Heart right ventricle (tissue), 16 donors: ENCODE results near the gene POLE2. TPM values are rescaled to one million over a fixed set of nuclear protein-coding genes. Genes with fewer than 3 reads are reported as not detected.
"Not testable (repeated sequence)": the region's sequence is repeated elsewhere in the genome, so short reads cannot be mapped to it uniquely, and the experiment has no call there.

Source experiments
- ATAC-seq, 8 donors: fragments of 200-7000 bp; cut with Tn5 transposase; one replicate each; pipeline ENCODE4 v1.9.1; 2020; ENCODE audit warnings: mild to moderate bottlenecking in 8 of 8, moderate library complexity in 8 of 8, moderate number of reproducible peaks in 1 of 8
- DNase-seq, 2 donors: peaks; one replicate each; pipeline ENCODE4 v3.0.0-alpha.2; 2020
- H3K27ac ChIP-seq, 10 donors: fragments of 200-600 bp; sonication (generic) in 2 of 10; one replicate each; pipeline versions ENCODE4 v1.5.0 to v1.8.0; 2020 to 2022; ENCODE audit warnings: mild to moderate bottlenecking in 3 of 10
- H3K27me3 ChIP-seq, 7 donors: fragments of 200-600 bp; one replicate each; pipeline ENCODE4 v1.8.0; 2021 to 2022; ENCODE audit warnings: mild to moderate bottlenecking in 2 of 7
- H3K36me3 ChIP-seq, 9 donors: fragments of 200-600 bp; sonication (generic) in 1 of 9; one replicate each; pipeline versions ENCODE4 v1.5.0 to v1.8.0; 2020 to 2022; ENCODE audit warnings: mild to moderate bottlenecking in 2 of 9
- H3K4me1 ChIP-seq, 9 donors: fragments of 200-600 bp; sonication (generic) in 1 of 9; one replicate each; pipeline versions ENCODE4 v1.5.0 to v1.8.0; 2020 to 2022; ENCODE audit warnings: mild to moderate bottlenecking in 4 of 9
- H3K4me3 ChIP-seq, 10 donors: fragments of 200-600 bp; sonication (generic) in 2 of 10; one replicate each; pipeline versions ENCODE4 v1.5.0 to v1.8.0; 2020 to 2022; ENCODE audit warnings: mild to moderate bottlenecking in 7 of 10, moderate library complexity in 2 of 10
- H3K9me3 ChIP-seq, 11 donors: fragments of 200-600 bp in 10 of 11; sonication (generic) in 2 of 11; one replicate each; pipeline versions ENCODE4 v1.5.0 to v1.8.0; 2013 to 2022; ENCODE audit warnings: mild to moderate bottlenecking in 2 of 11, control low read depth in 1 of 11, moderate library complexity in 1 of 11
- CTCF ChIP-seq, 9 donors: fragments of 200-600 bp; sonication (generic) in 2 of 9; IDR thresholded peaks; one replicate each; pipeline versions ENCODE4 v1.5.0 to v1.8.0; 2021 to 2022; ENCODE audit warnings: antibody characterized with exemption in 9 of 9, mild to moderate bottlenecking in 5 of 9, moderate library complexity in 1 of 9
- WGBS, 2 donors: extraction: QIAGEN DNeasy Blood & Tissue Kit; methylation state at CpG; one replicate each; pipeline ENCODE4 v1.1.7; 2013; ENCODE audit warnings: inconsistent platforms in 1 of 2; 5-methylcytosine and 5-hydroxymethylcytosine counted together
- intact Hi-C, 10 donors: fragments of 100-400 bp; cut with DNase I; formaldehyde crosslinking; loops; one replicate each; pipeline versions ENCODE4 v1.11.1 to v1.14.2; 2022
- polyA plus RNA-seq, 2 donors: library from polyadenylated mRNA; stranded (reverse); fragments of 200-250 nt; gene quantifications; one replicate each; pipeline ENCODE4 v1.2.3, GENCODE V29; 2013
- total RNA-seq, 10 donors: library from RNA; stranded (reverse); fragmentation: NEBNext Ultra II Directional in 3 of 10; extraction: Animal tissue kit (Norgen Biotek cat#: 25700) in 3 of 10; gene quantifications; one replicate each; pipeline versions ENCODE4 v1.2.1 to v1.2.4, GENCODE V29; 2021 to 2023
- donor health status: Arrhythmogenic right ventricular cardiomyopathy.
- donor health status: ischemic (EF 13 %, LVEDD 7.1; RV severe dilation, severe dysfunction).
- donor health status: healthy with polysubstance abuse.
- donor health status: DM: no; HTN: yes; CAD: no.
- donor health status: DM: no; HTN: no; CAD: no.
- donor health status: ischemic (EF 25% LVEDD 6.9; RV normal size, moderate dysfunction).
- donor health status: ischemic (EF 25% LVEDD 5.7; RV mildly dilated, moderate dysfunction).
- donor health status: healthy.
- donor health status: DM: yes; HTN: yes; CAD: no.
- donor health status: Ischemic cardiomyopathy.
- donor health status: ischemic (EF 35%, LVEDD 5.7; RV mildly dilated, moderate dysfunction).
- donor health status: nonischemic (EF 11% LVEDD 7.7; RV severe dilation, severe dysfunction).
- donor health status: DM: yes; HTN: yes; CAD: no.
- donor health status: PGD.
- donor health status: ischemic (EF 29% LVEDD 5.4; RV normal size, mild dysfunction).
- donor health status: nonischemic (EF 23%, LVEDD 6.1; RV moderate dilation, normal function).

POLE2 gene
- total and polyA plus RNA-seq, 12 donors = 0.25 to 2.0 (median 0.77) TPM

- intact Hi-C loops = no loop called here
Measured at GRCh38 chr14:49677643-49678042, 10.4 kb downstream of the POLE2 start.

GRCh38 chr14:49673586-49673985 is 14.4 kb downstream of the POLE2 start:
- no peak for TF ChIP-seq CTCF (IDR thresholded peaks at IDR 0.05)
- ATAC-seq (no peak), DNase-seq (no peak)
- Histone ChIP-seq H3K4me3 (no peak overlapping the region), H3K36me3 (peaks cover 0 to 6% (median 0%) of the 10 kb centered on the region in 9 donors), H3K9me3 (no peaks in the 10 kb centered on the region), H3K4me1 (no peaks in the 10 kb centered on the region), H3K27ac (no peak overlapping the region), H3K27me3 (no peaks in the 10 kb centered on the region)
- intact Hi-C loops = no loop called here
- 95 to 97% methylated on average over 2 of the region's 2 CpGs for WGBS, 2 donors

More at GRCh38 chr14:49677643-49678042, 10.4 kb downstream of the POLE2 start:
- Histone ChIP-seq H3K4me3 (no peak overlapping the region), H3K27ac (no peak overlapping the region), H3K36me3 (peaks cover 0 to 7% (median 0%) of the 10 kb centered on the region in 9 donors), H3K27me3 (no peaks in the 10 kb centered on the region), H3K4me1 (no peaks in the 10 kb centered on the region), H3K9me3 (no peaks in the 10 kb centered on the region)
- DNase-seq = no peak
- TF ChIP-seq CTCF (IDR thresholded peaks at IDR 0.05) = no peak
- ATAC-seq = no peak
- WGBS, 2 donors = 94 to 99% methylated on average over 4 of the region's 4 CpGs

- DNase-seq = no peak
- Histone ChIP-seq H3K36me3 (peaks cover 0 to 6% (median 0%) of the 10 kb centered on the region in 9 donors), H3K27ac (no peak overlapping the region), H3K4me3 (no peak overlapping the region), H3K9me3 (no peaks in the 10 kb centered on the region), H3K4me1 (no peaks in the 10 kb centered on the region), H3K27me3 (no peaks in the 10 kb centered on the region)
- ATAC-seq = no peak
- intact Hi-C loops = no loop called here
- no peak for TF ChIP-seq CTCF (IDR thresholded peaks at IDR 0.05)
Measured at GRCh38 chr14:49670475-49670874, 17.5 kb downstream of the POLE2 start.

- Histone ChIP-seq H3K36me3 (no peaks in the 10 kb centered on the region), H3K27ac (no peak overlapping the region), H3K4me3 (no peak overlapping the region), H3K4me1 (no peaks in the 10 kb centered on the region), H3K9me3 (no peaks in the 10 kb centered on the region), H3K27me3 (no peaks in the 10 kb centered on the region)
- no peak for TF ChIP-seq CTCF (IDR thresholded peaks at IDR 0.05)
- DNase-seq (no peak), ATAC-seq (no peak)
- 91 to 96% methylated on average over 2 of the region's 2 CpGs for WGBS, 2 donors
- intact Hi-C loops = no loop called here
Measured at GRCh38 chr14:49659526-49660455, 28.2 kb downstream of the POLE2 start.

GRCh38 chr14:49657500-49657899 is 30.5 kb downstream of the POLE2 start:
- H3K4me1 ChIP-seq, ATAC-seq, H3K27me3 ChIP-seq, DNase-seq, H3K27ac ChIP-seq, H3K4me3 ChIP-seq, H3K9me3 ChIP-seq, intact Hi-C loops, H3K36me3 ChIP-seq: not testable (repeated sequence)
- 94 to 97% methylated on average over 6 of the region's 6 CpGs for WGBS, 2 donors
